ENCODE measurements around the gene GCDH.
"Not testable (repeated sequence)": the region's sequence is repeated elsewhere in the genome, so short reads cannot be mapped to it uniquely, and the experiment has no call there.

The GCDH gene

DNA sequence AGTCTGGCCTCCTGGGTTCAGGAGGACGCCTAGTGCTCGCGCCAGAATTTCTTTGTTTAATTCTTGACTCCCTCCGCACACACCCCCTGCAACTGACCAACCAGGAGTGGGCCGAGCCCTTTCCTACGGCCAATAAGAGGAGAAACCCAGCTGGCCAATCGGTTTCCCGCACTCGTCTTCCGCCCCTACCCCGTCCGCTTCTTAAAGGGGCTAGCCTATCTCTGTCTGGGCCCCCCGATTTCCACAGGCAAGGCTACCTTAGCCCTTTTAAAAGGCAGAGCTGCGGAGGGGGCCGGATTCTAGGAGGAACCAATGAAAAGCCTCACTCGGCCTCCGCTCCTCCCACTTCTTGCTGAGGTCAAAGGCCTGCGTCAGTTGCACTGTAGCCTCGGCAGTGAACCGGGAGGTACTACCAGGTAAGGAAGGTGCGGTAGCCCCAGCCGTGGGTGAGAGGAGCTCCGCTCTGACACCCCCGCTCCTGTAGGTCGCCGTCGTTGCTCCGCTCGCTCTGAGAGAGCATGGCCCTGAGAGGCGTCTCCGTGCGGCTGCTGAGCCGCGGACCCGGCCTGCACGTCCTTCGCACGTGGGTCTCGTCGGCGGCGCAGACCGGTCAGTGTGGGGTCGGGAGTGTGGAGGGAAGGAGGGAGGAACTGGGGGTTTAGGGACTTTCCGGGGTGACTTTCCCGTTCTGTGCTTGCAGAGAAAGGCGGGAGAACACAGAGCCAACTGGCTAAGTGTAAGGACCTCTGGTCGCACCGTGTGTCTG lies at the start of gene GCDH:
GCDH (plus strand) TSS at position 374 of the 766 bp plus-strand sequence; CDS start at position 519, 145 bp downstream.
- DNase-seq = peak; percentile 93 to 100 (median 100)

- DNase-seq = no peak
Measured at GRCh38 chr19:12842511-12842910, 48.4 kb upstream of the GCDH start.

- no peak for DNase-seq
Measured at GRCh38 chr19:12843328-12843727, 47.6 kb upstream of the GCDH start.

GRCh38 chr19:12843999-12844732 lies 46.8 kb upstream of the GCDH start:
- DNase-seq = no peak

DNA sequence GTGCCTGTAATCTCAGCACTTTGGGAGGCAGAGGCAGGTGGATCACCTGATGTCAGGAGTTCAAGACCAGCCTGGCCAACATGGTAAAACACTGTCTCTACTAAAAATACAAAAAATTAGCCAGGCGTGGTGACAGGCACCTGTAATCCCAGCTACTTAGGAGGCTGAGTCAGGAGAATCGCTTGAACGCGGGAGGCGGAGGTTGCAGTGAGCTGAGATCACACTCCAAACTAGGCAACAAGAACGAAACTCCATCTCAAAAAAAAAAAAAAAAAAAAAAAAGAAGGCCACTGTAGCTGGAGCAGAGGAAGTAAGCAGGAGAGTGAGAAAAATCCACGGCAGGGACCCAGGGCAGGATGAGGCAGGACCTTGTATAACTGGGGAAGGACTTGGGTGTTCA lies 44.3 kb upstream of the GCDH start:
- not testable (repeated sequence) for DNase-seq

DNA sequence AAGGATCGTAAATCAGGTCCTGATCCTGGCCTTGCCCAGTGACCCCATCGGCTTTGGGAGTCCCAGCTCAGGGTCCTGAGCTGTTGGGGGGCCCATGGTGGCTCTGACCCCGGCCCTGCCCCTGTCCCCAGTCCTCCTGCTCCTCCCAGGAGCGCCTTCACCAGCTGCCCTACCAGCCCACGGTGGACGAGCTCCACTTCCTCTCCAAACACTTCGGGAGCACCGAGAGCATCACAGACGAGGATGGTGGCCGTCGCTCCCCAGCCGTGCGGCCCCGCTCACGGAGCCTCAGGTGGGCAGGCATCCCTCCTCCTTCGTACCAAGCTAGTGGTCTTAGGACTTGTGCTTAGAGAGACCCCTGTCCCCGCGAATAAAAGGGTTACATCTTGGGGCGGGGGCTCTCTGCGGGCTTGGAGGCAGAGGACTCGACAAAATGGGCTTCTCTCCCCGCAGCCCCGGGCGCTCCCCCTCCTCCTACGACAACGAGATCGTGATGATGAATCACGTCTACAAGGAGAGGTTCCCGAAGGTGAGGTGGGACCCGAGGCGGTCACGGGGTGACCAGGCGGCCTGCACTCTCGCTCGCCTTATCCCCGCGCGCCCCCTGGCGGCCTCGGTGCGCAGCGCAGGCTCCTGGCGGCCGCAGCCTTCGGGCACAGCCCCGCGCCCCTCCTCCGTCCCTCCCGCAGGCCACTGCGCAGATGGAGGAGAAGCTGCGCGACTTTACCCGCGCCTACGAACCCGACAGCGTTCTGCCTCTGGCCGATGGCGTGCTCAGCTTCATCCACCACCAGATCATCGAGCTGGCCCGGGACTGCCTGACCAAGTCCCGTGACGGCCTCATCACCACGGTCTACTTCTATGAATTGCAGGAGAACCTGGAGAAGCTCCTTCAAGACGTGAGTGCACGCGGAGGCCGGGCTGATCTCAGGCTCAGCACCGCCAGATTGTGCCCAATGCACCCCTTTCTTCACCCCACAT lies 43.5 kb upstream of the GCDH start:
- DNase-seq = peak; percentile 59 to 77 (median 62)

DNA sequence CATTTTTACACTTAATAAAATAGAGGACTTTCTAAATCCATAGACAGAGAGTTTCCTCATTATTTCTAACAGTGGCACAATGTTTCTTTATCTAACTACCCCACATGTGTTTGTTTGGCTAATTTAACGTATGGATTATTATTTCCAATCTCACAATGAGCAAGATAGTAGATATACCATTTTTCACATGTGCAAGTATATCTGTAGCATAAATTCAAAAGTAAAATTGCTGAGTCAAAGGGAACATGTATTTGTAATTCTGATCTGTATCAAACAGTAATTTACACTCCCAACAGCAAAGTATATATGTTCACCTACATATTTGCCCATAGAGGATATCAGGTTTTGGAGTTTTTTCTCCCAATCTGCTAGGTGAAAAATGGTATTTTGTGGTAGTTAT lies 34.3 kb upstream of the GCDH start:
- DNase-seq = no peak

- no peak for DNase-seq
Measured at GRCh38 chr19:12858041-12858928, 32.7 kb upstream of the GCDH start.

DNA sequence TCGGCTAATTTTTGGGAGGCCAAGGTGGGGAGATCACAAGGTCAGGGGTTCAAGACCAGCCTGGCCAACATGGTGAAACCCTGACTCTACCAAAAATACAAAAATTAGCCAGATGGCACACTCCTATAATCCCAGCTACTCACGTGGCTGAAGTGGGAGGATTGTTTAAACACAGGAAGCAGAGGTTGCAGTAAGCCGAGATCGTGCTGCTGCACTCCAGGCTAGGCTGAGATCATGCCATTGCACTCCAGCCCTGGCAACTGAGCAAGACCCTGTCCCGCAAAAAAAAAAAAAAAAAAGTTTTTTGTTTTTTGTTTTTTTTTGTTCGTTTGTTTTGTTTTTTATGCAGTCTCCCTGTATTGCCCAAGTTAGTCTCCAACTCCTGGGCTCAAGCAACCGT lies 31.4 kb upstream of the GCDH start:
- no peak for DNase-seq

GRCh38 chr19:12864143-12864542 lies 26.8 kb upstream of the GCDH start:
- DNase-seq = no peak

- DNase-seq = no peak
Measured at GRCh38 chr19:12864721-12865715, 25.9 kb upstream of the GCDH start.

DNA sequence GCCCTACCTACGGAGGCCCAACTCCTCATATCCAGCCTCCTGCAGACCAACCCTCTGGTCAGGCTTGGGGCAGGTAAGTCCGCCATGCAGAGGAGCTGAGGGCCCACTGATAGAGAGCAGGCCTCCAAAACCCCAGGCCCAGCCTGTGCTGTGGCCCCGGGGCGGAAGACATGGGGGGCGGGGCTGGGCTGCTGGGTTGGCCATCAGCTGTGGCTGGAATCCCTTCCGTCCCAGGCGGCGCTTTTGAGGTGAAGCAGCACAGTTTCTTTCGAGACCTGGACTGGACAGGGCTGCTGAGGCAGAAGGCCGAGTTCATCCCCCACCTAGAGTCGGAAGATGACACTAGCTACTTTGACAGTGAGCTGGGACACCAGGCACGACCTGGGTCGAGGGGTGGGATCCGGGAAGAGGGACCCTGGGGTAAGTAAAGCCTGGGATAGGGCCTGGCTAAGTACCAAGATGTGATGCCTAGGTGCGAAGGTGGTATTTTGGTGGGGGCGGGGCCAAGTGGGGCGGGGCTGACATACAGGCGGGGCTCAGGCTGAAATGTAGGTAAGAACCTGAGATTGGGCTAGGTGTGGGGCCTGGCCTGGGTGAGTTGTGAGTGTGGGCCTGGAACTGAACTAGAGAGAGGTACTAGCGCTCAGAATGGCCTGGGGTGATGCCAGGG lies 25.1 kb upstream of the GCDH start:
- no peak for DNase-seq

DNA sequence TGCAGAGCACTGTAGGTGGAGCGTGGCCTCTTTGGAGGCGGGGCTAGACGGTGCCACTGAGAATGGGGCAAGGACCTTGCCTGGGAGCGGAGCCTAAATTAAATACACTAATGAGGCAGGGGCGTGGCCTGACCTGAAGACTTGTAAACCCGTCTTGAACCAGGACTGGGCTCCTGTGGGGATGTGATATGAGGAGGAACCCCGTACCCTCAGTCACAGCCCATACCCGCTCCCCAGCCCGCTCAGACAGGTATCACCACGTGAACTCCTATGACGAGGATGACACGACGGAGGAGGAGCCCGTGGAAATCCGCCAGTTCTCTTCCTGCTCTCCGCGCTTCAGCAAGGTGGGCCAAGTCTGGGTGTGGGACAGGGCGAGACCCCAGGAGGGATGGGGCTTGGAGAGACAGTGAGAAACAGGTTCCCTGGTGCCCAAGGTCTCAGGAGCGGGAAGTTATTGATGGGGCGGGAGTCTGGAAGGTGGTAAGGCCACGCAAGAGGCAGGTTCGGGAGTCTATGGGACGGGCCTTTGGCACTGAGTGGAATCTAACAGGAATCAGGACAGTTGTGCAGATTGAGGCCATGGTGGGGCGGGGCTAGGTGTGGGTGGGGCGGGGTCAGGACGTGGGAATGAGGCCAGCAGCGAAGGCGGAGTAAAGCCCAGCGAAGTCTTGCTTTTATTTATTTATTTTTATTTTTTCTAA lies 24.4 kb upstream of the GCDH start:
- no peak for DNase-seq

GRCh38 chr19:12867120-12868099 lies 23.6 kb upstream of the GCDH start:
- DNase-seq = peak in 1 of 3 experiments; percentile 67

- DNase-seq = peak in 1 of 3 experiments; percentile 12
Measured at GRCh38 chr19:12868540-12869112, 22.3 kb upstream of the GCDH start.

DNA sequence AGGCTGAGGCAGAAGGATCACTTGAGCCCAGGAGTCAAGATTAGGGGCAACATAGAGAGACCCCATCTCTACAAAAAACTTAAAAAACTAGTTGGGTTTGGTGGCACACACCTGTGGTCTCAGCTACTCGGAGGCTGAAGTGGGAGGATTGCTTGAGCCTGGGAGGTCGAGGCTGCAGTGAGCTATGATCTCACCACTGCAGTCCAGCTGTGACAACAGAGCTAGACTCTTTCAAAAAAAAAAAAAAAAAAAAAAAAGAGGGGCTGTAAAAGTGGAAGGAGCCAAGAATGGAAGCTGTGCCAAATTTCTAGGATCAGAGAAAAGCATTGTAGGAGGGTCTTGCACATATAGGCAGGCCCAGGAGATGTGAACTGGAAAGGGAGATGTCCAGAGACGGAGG lies 19.3 kb upstream of the GCDH start:
- no peak for DNase-seq

DNA sequence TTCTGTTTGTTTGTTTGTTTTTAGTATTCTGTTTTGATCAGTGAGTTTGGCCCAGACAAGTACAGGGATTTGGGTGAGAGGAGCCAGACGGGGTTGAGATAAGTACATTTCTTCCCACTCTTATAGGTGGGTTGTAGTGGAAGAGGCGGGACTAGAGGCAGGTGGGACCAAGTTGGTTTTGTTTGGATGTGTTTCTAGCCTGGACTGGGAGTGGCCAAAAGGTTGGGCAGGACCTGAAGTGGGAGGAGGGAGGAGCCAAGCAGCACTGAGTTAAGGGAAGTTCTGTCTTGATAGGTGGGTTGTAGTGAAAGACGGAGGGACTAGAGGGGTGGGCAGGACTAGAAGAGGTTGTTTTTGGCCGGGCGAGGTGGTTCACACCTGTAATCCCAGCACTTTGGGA lies 18.7 kb upstream of the GCDH start:
- no peak for DNase-seq
